Spleen (tissue), 11 donors: ENCODE measurements around the gene SLC16A3. TPM values are rescaled to one million over a fixed set of nuclear protein-coding genes. Genes with fewer than 3 reads are reported as not detected.

Experiments
- DNase-seq: peaks from one replicate; pipeline ENCODE4 v3.0.0-alpha.2; 2020
- H3K27ac ChIP-seq, 8 donors: fragments of 200-600 bp; sonication (generic) in 7 of 8; 1 replicate in 4 of 8; 2 replicates in 4 of 8; pipeline versions ENCODE4 v1.5.0 to v1.8.0; 2016 to 2021; ENCODE audit warnings: inconsistent platforms in 4 of 8, mild to moderate bottlenecking in 4 of 8, moderate library complexity in 1 of 8
- H3K27me3 ChIP-seq, 7 donors: fragments of 200-600 bp; sonication (generic) in 6 of 7; replicated peaks in 1 of 7; 1 replicate in 4 of 7; 2 replicates in 3 of 7; pipeline versions ENCODE4 v1.5.0 to v1.8.0; 2016 to 2021; ENCODE audit warnings: inconsistent platforms in 3 of 7, mild to moderate bottlenecking in 1 of 7
- H3K36me3 ChIP-seq, 6 donors: fragments of 200-600 bp; sonication (generic) in 5 of 6; 1 replicate in 4 of 6; 2 replicates in 2 of 6; pipeline versions ENCODE4 v1.5.0 to v1.8.0; 2016 to 2021; ENCODE audit warnings: inconsistent platforms in 2 of 6
- H3K4me1 ChIP-seq, 6 donors: fragments of 200-600 bp; sonication (generic) in 5 of 6; 1 replicate in 3 of 6; 2 replicates in 3 of 6; pipeline versions ENCODE4 v1.5.0 to v1.8.0; 2016 to 2021; ENCODE audit warnings: inconsistent platforms in 3 of 6
- H3K4me3 ChIP-seq, 8 donors: fragments of 200-600 bp; sonication (generic) in 7 of 8; 1 replicate in 4 of 8; 2 replicates in 4 of 8; pipeline versions ENCODE4 v1.5.0 to v1.8.0; 2016 to 2021; ENCODE audit warnings: inconsistent platforms in 4 of 8, mild to moderate bottlenecking in 4 of 8, moderate library complexity in 2 of 8
- H3K9me3 ChIP-seq, 8 donors: fragments of 200-600 bp; sonication (generic) in 7 of 8; 1 replicate in 4 of 8; 2 replicates in 4 of 8; pipeline versions ENCODE4 v1.5.0 to v1.8.0; 2016 to 2021; ENCODE audit warnings: inconsistent platforms in 4 of 8
- POLR2A ChIP-seq, 3 donors: fragments of 450-650 bp; IDR thresholded peaks; one replicate each; pipeline ENCODE4 v1.5.1; 2017; ENCODE audit warnings: antibody characterized with exemption in 3 of 3, mild to moderate bottlenecking in 1 of 3
- POLR2AphosphoS5 ChIP-seq, 3 donors: sonication (generic); formaldehyde crosslinking; IDR thresholded peaks; one replicate each; pipeline ENCODE4 v1.5.1; 2017; ENCODE audit warnings: antibody characterized with exemption in 3 of 3
- WGBS, 5 donors: extraction: QIAGEN DNeasy Blood & Tissue Kit in 3 of 5; methylation state at CpG; one replicate each; pipeline versions ENCODE4 v1.1.5 to v1.1.7; 2013 to 2018; 5-methylcytosine and 5-hydroxymethylcytosine counted together
- intact Hi-C: fragments of 100-400 bp; cut with DNase I; formaldehyde crosslinking; loops from one replicate; pipeline ENCODE4 v1.15.0; 2023; ENCODE audit warnings: low total_unique reads
- polyA plus RNA-seq, 3 donors: library from polyadenylated mRNA; stranded (reverse); fragments of 200-250 nt; gene quantifications; one replicate each; pipeline ENCODE4 v1.2.1, GENCODE V29; 2013
- total RNA-seq, 7 donors: library from RNA; depleted of rRNA in 3 of 7; stranded (reverse); fragments of >200 nt in 3 of 7; fragmentation: NEBNext Ultra II Directional in 4 of 7; extraction: Animal tissue kit (Norgen Biotek cat#: 25700) in 4 of 7; gene quantifications; one replicate each; pipeline versions ENCODE4 v1.1.0 to v1.2.1, GENCODE V29; 2016 to 2021
- TF ChIP-seq, protein P1 (sequence below), 11 experiments: fragments of 200-600 bp in 7 of 11; fragments of 450-650 bp in 4 of 11; sonication (generic) in 4 of 11; IDR thresholded peaks in 8 of 11; conservative IDR thresholded peaks in 3 of 11; 1 replicate in 7 of 11; 2 replicates in 4 of 11; pipeline versions ENCODE4 v1.4.0 to v1.8.0; 2016 to 2021; ENCODE audit warnings: antibody characterized with exemption in 11 of 11, inconsistent platforms in 4 of 11, mild to moderate bottlenecking in 1 of 11
- donor health status: healthy with polysubstance abuse.
- donor health status: DM: no; HTN: no; CAD: no; lungs with moderate emphysema.
- donor health status: DM: no; HTN: no; CAD: no.
- donor health status: Bipolar disorder and iron deficiency.
- donor health status: healthy.
- donor health status: DM: no; HTN: no; CAD: no.
- donor health status: DM: yes; HTN: yes; CAD: no.

The SLC16A3 gene
- total and polyA plus RNA-seq, 10 donors = 11.1 to 185 (median 74.0) TPM

DNA sequence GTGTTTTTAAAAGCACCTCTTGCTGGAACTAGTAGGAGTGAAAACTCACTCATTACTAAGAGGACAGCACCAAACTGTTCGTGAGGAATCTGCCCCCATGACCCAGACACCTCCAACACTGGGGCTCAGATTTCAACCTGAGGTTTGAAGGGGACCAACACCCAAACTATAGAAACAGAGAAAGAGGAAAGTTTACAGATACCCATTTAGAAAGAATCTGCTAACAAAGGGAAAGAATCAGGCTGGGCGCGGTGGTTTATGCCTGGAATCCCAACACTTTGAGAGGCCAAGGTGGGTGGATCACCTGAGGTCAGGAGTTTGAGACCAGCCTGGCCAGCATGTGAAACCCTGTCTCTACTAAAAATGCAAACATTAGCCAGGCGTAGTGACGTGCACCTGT is 48.1 kb downstream of the SLC16A3 start:
- H3K4me3 ChIP-seq = no peak overlapping the region
- H3K4me1 ChIP-seq = peaks cover 9 to 51% (median 28%) of the 10 kb centered on the region in 6 donors
- no peak for DNase-seq
- H3K9me3 ChIP-seq = no peaks in the 10 kb centered on the region
- no peak for TF ChIP-seq POLR2A (IDR thresholded peaks at IDR 0.05)
- TF ChIP-seq, protein P1, sequence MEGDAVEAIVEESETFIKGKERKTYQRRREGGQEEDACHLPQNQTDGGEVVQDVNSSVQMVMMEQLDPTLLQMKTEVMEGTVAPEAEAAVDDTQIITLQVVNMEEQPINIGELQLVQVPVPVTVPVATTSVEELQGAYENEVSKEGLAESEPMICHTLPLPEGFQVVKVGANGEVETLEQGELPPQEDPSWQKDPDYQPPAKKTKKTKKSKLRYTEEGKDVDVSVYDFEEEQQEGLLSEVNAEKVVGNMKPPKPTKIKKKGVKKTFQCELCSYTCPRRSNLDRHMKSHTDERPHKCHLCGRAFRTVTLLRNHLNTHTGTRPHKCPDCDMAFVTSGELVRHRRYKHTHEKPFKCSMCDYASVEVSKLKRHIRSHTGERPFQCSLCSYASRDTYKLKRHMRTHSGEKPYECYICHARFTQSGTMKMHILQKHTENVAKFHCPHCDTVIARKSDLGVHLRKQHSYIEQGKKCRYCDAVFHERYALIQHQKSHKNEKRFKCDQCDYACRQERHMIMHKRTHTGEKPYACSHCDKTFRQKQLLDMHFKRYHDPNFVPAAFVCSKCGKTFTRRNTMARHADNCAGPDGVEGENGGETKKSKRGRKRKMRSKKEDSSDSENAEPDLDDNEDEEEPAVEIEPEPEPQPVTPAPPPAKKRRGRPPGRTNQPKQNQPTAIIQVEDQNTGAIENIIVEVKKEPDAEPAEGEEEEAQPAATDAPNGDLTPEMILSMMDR (IDR thresholded peaks at IDR 0.05 in 8 of 11, conservative IDR thresholded peaks at IDR 0.05 in 3 of 11) = no peak
- TF ChIP-seq POLR2AphosphoS5 (IDR thresholded peaks at IDR 0.05) = no peak
- H3K27me3 ChIP-seq = no peaks in the 10 kb centered on the region
- peaks cover 0 to 3% (median 1%) of the 10 kb centered on the region in 6 donors for H3K36me3 ChIP-seq
- 84 to 97% (median 95%) methylated on average over 5 of the region's 5 CpGs for WGBS, 5 donors
- H3K27ac ChIP-seq = peak overlapping the region in 1 of 8 donors; percentile 0
- intact Hi-C loops = no loop called here

DNA sequence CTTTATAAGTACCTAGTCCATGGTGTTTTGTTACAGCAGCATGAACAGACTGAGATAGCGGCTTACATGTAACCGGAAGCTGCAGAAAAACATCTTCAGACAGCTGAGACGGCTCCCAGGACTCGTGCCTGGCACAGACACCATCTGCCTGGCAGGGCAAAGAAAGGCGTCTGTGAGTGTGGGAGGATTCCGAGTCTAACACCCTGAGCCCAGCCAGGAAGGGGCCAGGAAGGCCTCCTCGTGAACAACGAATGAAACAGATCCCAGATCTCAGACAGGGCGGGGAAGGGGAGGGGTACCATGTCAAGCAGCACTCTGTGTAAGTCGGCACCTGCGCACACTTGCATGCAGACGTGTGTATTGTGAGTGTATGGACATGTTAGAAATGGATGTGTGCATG is 49.0 kb downstream of the SLC16A3 start:
- TF ChIP-seq POLR2AphosphoS5 (IDR thresholded peaks at IDR 0.05) (no peak), POLR2A (IDR thresholded peaks at IDR 0.05) (no peak)
- TF ChIP-seq, protein P1 (IDR thresholded peaks at IDR 0.05 in 8 of 11, conservative IDR thresholded peaks at IDR 0.05 in 3 of 11) = no peak
- H3K4me1 ChIP-seq = peaks cover 6 to 53% (median 28%) of the 10 kb centered on the region in 6 donors
- no peak overlapping the region for H3K27ac ChIP-seq
- H3K9me3 ChIP-seq = no peaks in the 10 kb centered on the region
- 83 to 92% (median 86%) methylated on average over 12 of the region's 12 CpGs for WGBS, 5 donors
- H3K4me3 ChIP-seq = no peak overlapping the region
- intact Hi-C loops = no loop called here
- DNase-seq = peak; percentile 50
- H3K27me3 ChIP-seq = no peaks in the 10 kb centered on the region
- no peaks in the 10 kb centered on the region for H3K36me3 ChIP-seq

DNA sequence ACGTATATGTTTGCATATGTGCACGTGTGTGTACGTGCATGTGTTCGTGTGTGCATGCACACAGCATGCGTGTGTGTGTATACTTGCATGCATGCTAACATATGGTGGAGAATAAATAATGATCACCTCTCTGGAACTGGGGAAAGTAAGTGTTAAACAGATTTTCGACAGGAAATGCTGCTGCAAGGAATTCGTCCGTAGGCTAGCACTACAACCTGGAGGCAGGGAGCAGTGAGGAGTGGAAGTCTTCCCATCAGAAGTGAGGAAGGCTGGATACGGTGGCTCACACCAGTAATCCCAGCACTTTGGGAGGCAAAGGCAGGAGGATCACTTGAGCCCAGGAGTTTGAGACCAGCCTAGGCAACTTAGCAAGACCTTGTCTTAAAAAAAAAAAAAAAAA is 49.5 kb downstream of the SLC16A3 start:
- no peaks in the 10 kb centered on the region for H3K9me3 ChIP-seq
- DNase-seq = no peak
- no peak overlapping the region for H3K4me3 ChIP-seq
- TF ChIP-seq POLR2AphosphoS5 (IDR thresholded peaks at IDR 0.05) (no peak), POLR2A (IDR thresholded peaks at IDR 0.05) (no peak)
- TF ChIP-seq, protein P1 (IDR thresholded peaks at IDR 0.05 in 8 of 11, conservative IDR thresholded peaks at IDR 0.05 in 3 of 11) = no peak
- no peaks in the 10 kb centered on the region for H3K36me3 ChIP-seq
- peak overlapping the region in 3 of 8 donors; percentile 80 to 89 (median 81) for H3K27ac ChIP-seq
- intact Hi-C loops = no loop called here
- peaks cover 6 to 58% (median 30%) of the 10 kb centered on the region in 6 donors for H3K4me1 ChIP-seq
- H3K27me3 ChIP-seq = no peaks in the 10 kb centered on the region
- WGBS, 5 donors = 76 to 88% (median 87%) methylated on average over 9 of the region's 9 CpGs

DNA sequence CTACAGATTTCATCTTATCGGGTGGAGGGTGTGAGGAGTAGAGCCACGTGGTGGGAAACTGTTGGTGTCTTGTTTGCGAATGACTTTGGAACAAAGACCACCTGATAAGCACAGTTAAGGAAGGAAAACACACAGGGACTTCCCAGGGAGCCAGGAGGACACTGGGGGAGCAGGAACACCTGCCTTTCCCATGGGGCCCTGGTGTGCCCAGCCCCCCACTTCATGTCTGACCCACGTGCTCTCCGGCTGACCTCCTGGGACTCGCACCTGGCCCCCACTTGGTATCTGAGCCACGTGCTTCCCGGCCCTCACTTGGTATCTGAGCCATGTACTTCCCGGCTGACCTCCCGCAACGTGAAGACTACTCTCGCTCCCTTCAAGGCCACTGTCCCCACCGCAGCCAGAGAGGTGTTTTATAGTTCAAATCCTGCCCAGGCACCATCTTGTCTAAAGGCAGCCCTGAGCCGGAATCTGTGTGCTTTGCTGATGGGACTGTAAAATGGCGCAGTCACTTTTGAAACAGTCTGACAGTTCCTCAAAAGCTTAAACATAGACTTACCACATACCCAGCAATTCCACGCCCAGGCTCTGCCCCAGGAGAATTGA is 50.0 kb downstream of the SLC16A3 start:
- no peaks in the 10 kb centered on the region for H3K9me3 ChIP-seq
- intact Hi-C loops = no loop called here
- TF ChIP-seq POLR2A (IDR thresholded peaks at IDR 0.05) (no peak), POLR2AphosphoS5 (IDR thresholded peaks at IDR 0.05) (no peak)
- TF ChIP-seq, protein P1 (IDR thresholded peaks at IDR 0.05 in 8 of 11, conservative IDR thresholded peaks at IDR 0.05 in 3 of 11) = no peak
- DNase-seq = peak; percentile 73
- H3K27me3 ChIP-seq = no peaks in the 10 kb centered on the region
- WGBS, 5 donors = 75 to 84% (median 78%) methylated on average over 16 of the region's 16 CpGs
- peak overlapping the region in 1 of 8 donors; percentile 40 for H3K4me3 ChIP-seq
- H3K27ac ChIP-seq = peak overlapping the region in 7 of 8 donors; percentile 59 to 89 (median 79)
- H3K4me1 ChIP-seq = peaks cover 4 to 60% (median 29%) of the 10 kb centered on the region in 6 donors
- H3K36me3 ChIP-seq = no peaks in the 10 kb centered on the region
